Body of pancreas (tissue), 4 donors: ENCODE data around the gene PCDH9.

ENCODE experiments used
- CTCF ChIP-seq, 7 experiments: fragments of 450-650 bp in 4 of 7; fragments of 200-600 bp in 3 of 7; sonication (generic) in 3 of 7; IDR thresholded peaks; one replicate each; pipeline ENCODE4 v1.5.1; 2016 to 2019; ENCODE audit warnings: antibody characterized with exemption in 7 of 7
- POLR2A ChIP-seq, 3 donors: fragments of 450-650 bp; IDR thresholded peaks; one replicate each; pipeline ENCODE4 v1.6.1; 2016; ENCODE audit warnings: antibody characterized with exemption in 3 of 3, mild to moderate bottlenecking in 2 of 3

GRCh38 chr13:66887088-66887487 is 343.0 kb downstream of the PCDH9 start:
- TF ChIP-seq CTCF (IDR thresholded peaks at IDR 0.05) (no peak), POLR2A (IDR thresholded peaks at IDR 0.05) (no peak)
